T-helper 2 cell treated with Interferon-gamma antibody and Interleukin-4, amounts not matched to agents 5 μg/mL and 100 μg/mL, for 36 hours (primary cell): ENCODE results near the gene FOXA2.
"Not testable (repeated sequence)": the region's sequence is repeated elsewhere in the genome, so short reads cannot be mapped to it uniquely, and the experiment has no call there.

Experiments
- DNase-seq: peaks from one replicate; pipeline ENCODE4 v3.0.0; 2021; ENCODE audit warnings: low spot score
- H3K27ac Mint-ChIP-seq: one replicate; pipeline ENCODE4 v1.8.0; 2021; ENCODE audit warnings: mild to moderate bottlenecking, mixed read lengths
- H3K27me3 Mint-ChIP-seq: one replicate; pipeline ENCODE4 v1.8.0; 2021; ENCODE audit warnings: low read depth, mixed read lengths
- H3K36me3 Mint-ChIP-seq: one replicate; pipeline ENCODE4 v1.8.0; 2021; ENCODE audit warnings: low read depth, mixed read lengths
- H3K4me1 Mint-ChIP-seq: one replicate; pipeline ENCODE4 v1.8.0; 2021; ENCODE audit warnings: low read depth, mixed read lengths
- H3K4me3 Mint-ChIP-seq: one replicate; pipeline ENCODE4 v1.8.0; 2022; ENCODE audit warnings: mild to moderate bottlenecking, moderate library complexity, mixed read lengths
- H3K9me3 Mint-ChIP-seq: one replicate; pipeline ENCODE4 v1.8.0; 2021; ENCODE audit warnings: mixed read lengths

Gene FOXA2

DNA sequence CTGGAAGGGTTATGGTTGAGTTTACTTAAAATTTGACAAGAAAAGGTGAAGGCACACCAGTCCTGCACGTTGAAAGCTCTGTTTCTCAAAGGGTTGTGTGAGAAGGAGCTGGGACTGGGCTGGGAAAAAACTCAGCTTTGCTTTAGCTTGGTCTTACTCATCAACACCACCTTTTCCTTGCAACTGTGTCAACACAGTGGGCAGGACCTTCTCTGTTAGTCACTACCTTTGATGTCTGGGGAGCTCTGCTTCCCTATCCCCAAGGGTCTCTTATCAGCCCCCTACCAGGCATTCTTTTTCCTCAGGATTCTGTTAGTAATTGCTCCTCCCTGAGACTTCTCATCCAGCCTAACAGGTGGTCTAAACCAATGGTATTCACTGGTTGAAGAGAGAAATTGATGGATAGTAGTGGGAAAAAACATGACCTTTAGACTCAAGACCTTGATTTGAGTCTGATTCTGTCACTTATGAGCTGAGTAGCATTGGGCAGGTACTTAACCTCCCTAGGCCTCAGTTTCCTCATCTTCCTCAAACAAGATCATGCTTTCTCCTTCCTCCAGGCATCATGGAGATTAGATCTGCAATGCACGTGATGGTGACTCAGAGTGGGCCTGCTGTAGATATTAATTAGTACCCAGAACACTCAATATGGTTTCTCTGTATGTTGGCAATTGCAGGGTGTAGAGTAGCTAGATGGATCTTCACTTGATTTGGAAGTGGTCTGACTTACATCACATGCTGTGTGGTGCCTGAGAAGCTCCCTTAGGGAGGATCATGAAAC lies 17.2 kb upstream of the FOXA2 start:
- Mint-ChIP-seq H3K9me3 (no peaks in the 10 kb centered on the region), H3K4me1 (no peaks in the 10 kb centered on the region), H3K27ac (no peak overlapping the region), H3K36me3 (no peaks in the 10 kb centered on the region), H3K27me3 (no peaks in the 10 kb centered on the region), H3K4me3 (no peak overlapping the region)
- no peak for DNase-seq

- not testable (repeated sequence) for H3K4me1 Mint-ChIP-seq, H3K9me3 Mint-ChIP-seq, H3K27me3 Mint-ChIP-seq, H3K36me3 Mint-ChIP-seq, H3K4me3 Mint-ChIP-seq, H3K27ac Mint-ChIP-seq, DNase-seq
These were observed 14.9 kb upstream of the FOXA2 start for GRCh38 chr20:22599258-22599657.

DNA sequence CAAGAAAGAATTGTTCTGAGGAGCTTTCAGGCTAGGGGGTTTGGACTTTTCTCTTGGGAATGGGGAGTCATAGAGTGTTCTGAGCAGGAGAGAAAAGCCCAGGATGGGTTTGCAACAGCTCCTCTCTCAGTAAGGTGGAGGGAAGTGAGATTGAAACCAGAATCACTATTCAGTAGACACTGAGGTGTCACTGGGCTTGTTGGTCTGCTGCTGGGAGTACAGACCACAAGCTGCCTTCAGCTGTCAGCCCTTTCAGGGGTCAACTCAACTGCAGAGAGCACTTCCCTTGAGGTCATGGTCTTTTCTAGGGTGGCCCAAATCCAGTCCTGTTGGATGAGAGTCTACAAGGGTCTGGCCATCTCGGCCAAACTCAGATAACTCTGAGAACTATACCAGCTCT lies 12.9 kb upstream of the FOXA2 start:
- Mint-ChIP-seq H3K36me3 (no peaks in the 10 kb centered on the region), H3K4me3 (no peak overlapping the region), H3K4me1 (no peaks in the 10 kb centered on the region), H3K9me3 (no peaks in the 10 kb centered on the region), H3K27me3 (peaks cover 2% of the 10 kb centered on the region), H3K27ac (no peak overlapping the region)
- DNase-seq = no peak

DNA sequence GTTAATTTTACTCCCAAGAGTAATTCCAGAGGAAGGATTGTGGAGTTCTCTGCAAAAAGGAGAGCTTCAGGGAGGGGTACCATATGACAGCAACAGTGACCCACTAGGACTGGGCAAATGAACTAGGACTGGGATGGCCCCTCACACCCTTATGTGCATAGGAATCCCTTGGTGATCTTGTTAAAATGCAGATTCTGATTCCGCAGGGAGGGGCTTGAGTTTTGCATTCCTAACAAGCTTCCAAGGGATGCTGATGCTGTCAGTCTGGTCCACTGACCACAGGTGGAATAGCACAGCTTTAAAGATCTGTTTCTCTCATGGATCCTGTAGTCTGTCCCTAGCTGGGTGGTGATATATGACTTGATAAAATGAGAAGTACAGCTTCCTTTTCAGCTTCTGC lies 6.3 kb upstream of the FOXA2 start:
- Mint-ChIP-seq H3K4me1 (no peaks in the 10 kb centered on the region), H3K27me3 (peaks cover 35% of the 10 kb centered on the region), H3K9me3 (no peaks in the 10 kb centered on the region)

GRCh38 chr20:22586645-22587310 lies 2.4 kb upstream of the FOXA2 start:
- no peak for DNase-seq
- H3K27me3 Mint-ChIP-seq = peaks cover 56% of the 10 kb centered on the region
- no peak overlapping the region for H3K27ac Mint-ChIP-seq
- H3K36me3 Mint-ChIP-seq = no peaks in the 10 kb centered on the region
- no peaks in the 10 kb centered on the region for H3K4me1 Mint-ChIP-seq
- no peak overlapping the region for H3K4me3 Mint-ChIP-seq
- H3K9me3 Mint-ChIP-seq = no peaks in the 10 kb centered on the region

More for the DNA sequence above, 6.3 kb upstream of the FOXA2 start:
- no peak overlapping the region for H3K4me3 Mint-ChIP-seq
- H3K27ac Mint-ChIP-seq = no peak overlapping the region
- H3K36me3 Mint-ChIP-seq = no peaks in the 10 kb centered on the region
- DNase-seq = no peak

GRCh38 chr20:22585786-22586493 lies 1.6 kb upstream of the FOXA2 start:
- DNase-seq = no peak
- Mint-ChIP-seq H3K36me3 (no peaks in the 10 kb centered on the region), H3K27me3 (peaks cover 65% of the 10 kb centered on the region), H3K27ac (no peak overlapping the region), H3K4me3 (no peak overlapping the region), H3K9me3 (no peaks in the 10 kb centered on the region), H3K4me1 (no peaks in the 10 kb centered on the region)

GRCh38 chr20:22584922-22585785 lies 782 bp upstream of the FOXA2 start:
- H3K27me3 Mint-ChIP-seq = peaks cover 72% of the 10 kb centered on the region

DNA sequence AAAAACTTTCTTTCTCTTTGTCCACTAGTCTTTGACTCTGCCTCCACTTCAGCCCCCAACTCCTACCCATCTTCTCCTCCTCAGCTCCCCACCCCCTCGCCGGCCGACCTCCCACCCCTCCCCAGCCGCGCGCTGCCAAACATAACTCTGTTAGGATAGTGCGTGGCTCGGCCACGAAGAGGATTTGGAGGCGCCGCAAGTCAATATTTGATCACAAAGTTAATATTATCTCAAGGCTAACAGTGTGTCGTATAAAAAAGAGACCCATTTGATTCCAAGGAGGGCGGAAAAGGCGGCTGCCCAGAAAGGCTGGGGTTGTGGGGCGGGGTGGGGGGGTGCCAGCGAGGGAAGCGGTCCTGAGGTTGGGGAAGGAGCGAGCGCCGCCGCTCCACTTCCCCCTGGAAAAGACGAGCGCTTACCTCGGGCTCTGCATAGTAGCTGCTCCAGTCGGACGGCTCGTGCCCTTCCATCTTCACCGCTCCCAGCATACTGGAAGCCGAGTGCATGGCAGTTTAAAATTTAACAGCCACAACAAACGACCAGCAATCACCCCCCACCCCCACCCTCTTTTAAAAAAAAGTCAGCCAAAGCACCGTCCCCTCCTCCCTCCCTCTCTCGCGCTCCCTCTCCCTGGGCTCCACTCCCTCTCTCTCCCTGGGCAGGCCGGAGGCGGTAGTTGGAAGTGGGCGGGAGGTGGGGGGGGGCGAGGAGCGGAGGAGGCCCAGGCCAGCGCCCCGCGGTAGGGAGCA lies 425 bp downstream of the FOXA2 start:
- Mint-ChIP-seq H3K27me3 (peaks cover 72% of the 10 kb centered on the region), H3K9me3 (no peaks in the 10 kb centered on the region)
- DNase-seq = no peak

More at GRCh38 chr20:22584922-22585785, 782 bp upstream of the FOXA2 start:
- H3K4me3 Mint-ChIP-seq = no peak overlapping the region
- H3K27ac Mint-ChIP-seq = no peak overlapping the region
- no peaks in the 10 kb centered on the region for H3K9me3 Mint-ChIP-seq
- H3K4me1 Mint-ChIP-seq = no peaks in the 10 kb centered on the region
- no peak for DNase-seq
- H3K36me3 Mint-ChIP-seq = no peaks in the 10 kb centered on the region

GRCh38 chr20:22582964-22583772 lies 1.2 kb downstream of the FOXA2 start:
- no peak for DNase-seq
- peak overlapping the region; percentile 26 for H3K27ac Mint-ChIP-seq
- no peaks in the 10 kb centered on the region for H3K9me3 Mint-ChIP-seq
- no peaks in the 10 kb centered on the region for H3K36me3 Mint-ChIP-seq
- no peaks in the 10 kb centered on the region for H3K4me1 Mint-ChIP-seq
- peaks cover 74% of the 10 kb centered on the region for H3K27me3 Mint-ChIP-seq
- no peak overlapping the region for H3K4me3 Mint-ChIP-seq

More for the DNA sequence above, 425 bp downstream of the FOXA2 start:
- H3K27ac Mint-ChIP-seq = no peak overlapping the region
- H3K36me3 Mint-ChIP-seq = no peaks in the 10 kb centered on the region
- no peaks in the 10 kb centered on the region for H3K4me1 Mint-ChIP-seq
- H3K4me3 Mint-ChIP-seq = no peak overlapping the region

DNA sequence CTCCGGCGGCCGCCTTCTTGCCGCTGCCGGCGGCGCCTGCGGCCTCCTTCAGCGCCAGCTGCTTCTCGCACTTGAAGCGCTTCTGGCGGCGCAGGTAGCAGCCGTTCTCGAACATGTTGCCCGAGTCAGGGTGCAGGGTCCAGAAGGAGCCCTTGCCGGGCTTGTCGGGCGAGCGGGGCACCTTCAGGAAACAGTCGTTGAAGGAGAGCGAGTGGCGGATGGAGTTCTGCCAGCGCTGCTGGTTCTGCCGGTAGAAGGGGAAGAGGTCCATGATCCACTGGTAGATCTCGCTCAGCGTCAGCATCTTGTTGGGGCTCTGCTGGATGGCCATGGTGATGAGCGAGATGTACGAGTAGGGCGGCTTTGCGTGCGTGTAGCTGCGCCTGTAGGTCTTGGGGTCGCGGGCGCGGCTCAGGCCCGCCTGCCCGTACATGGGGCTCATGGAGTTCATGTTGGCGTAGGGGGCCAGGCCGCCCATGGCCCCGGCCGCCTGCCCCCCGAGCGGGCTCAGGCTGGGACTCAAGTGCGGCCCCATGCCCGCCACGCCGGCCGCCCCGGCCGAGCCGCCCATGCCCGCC lies 1.9 kb downstream of the FOXA2 start:
- DNase-seq = no peak
- no peaks in the 10 kb centered on the region for H3K4me1 Mint-ChIP-seq
- no peaks in the 10 kb centered on the region for H3K9me3 Mint-ChIP-seq
- peaks cover 78% of the 10 kb centered on the region for H3K27me3 Mint-ChIP-seq
- H3K36me3 Mint-ChIP-seq = no peaks in the 10 kb centered on the region
- no peak overlapping the region for H3K27ac Mint-ChIP-seq
- no peak overlapping the region for H3K4me3 Mint-ChIP-seq

DNA sequence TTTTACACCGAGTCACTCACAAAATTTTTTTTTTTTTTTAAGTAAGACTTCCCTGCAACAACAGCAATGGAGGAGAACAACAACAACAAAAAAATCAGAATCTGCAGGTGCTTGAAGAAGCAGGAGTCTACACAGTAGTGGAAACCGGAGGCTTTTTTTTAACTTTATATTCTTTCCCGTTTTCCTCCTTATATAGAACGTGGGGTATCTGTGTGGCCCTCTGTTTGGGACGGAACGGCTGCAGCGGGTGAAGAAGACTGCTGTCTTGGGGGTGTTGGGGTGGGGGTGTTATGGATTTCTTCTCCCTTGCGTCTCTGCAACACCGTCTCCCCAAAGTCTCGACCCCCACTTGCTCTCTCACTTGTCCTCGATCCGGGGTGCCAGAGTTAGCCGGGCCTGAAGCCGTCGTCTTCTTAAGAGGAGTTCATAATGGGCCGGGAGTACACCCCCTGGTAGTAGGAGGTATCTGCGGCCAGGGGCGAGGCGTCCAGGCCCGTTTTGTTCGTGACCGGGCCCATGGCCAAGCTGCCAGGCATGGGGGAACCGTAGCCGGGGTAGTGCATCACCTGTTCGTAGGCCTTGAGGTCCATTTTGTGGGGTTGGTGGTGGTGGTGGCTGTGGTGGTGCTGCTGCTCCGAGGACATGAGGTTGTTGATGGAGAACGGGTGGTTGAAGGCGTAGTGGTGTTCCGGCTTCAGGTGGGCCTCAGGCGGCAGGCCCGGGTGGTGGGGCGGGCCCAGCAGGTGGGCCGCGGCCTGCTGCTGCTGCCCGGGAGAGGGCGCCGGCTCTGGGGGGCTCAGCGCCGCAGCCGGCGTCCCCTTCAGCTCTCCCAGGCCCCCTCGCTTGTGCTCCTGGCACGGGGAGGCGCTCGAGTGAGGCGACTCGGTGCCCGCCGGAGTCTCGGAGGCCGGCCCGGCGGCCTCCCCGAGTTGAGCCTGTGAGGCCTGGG lies 2.7 kb downstream of the FOXA2 start:
- DNase-seq = no peak
- Mint-ChIP-seq H3K27me3 (peaks cover 78% of the 10 kb centered on the region), H3K27ac (peak overlapping the region; percentile 60), H3K9me3 (no peaks in the 10 kb centered on the region), H3K36me3 (no peaks in the 10 kb centered on the region), H3K4me1 (no peaks in the 10 kb centered on the region), H3K4me3 (peak overlapping the region; percentile 21)
